HG03159 (cell line): Measurements from ENCODE around the gene EXOC4.
"Not testable (repeated sequence)": the region's sequence is repeated elsewhere in the genome, so short reads cannot be mapped to it uniquely, and the experiment has no call there.

Experiments
- ATAC-seq: cut with Tn5 transposase; IDR thresholded peaks from one replicate; pipeline ENCODE4 v1.9.1; 2021; ENCODE audit warnings: mild to moderate bottlenecking, moderate library complexity; ENCODE audit not compliant: unreplicated experiment

The EXOC4 gene

GRCh38 chr7:134046594-134047128 lies 793.8 kb downstream of the EXOC4 start:
- ATAC-seq, result no peak

- no peak for ATAC-seq
Measured at GRCh38 chr7:134047675-134048074, 794.8 kb downstream of the EXOC4 start.

GRCh38 chr7:134048166-134048565 lies 795.3 kb downstream of the EXOC4 start:
- no peak for ATAC-seq

- ATAC-seq, result no peak
Measured at GRCh38 chr7:134051020-134051419, 798.1 kb downstream of the EXOC4 start.

- ATAC-seq, result no peak
Measured at GRCh38 chr7:134056816-134057215, 803.9 kb downstream of the EXOC4 start.

GRCh38 chr7:134058521-134058920 lies 805.6 kb downstream of the EXOC4 start:
- no peak for ATAC-seq

- ATAC-seq, result no peak
Measured at GRCh38 chr7:134058980-134059379, 806.1 kb downstream of the EXOC4 start.

- ATAC-seq, result no peak
Measured at GRCh38 chr7:134059921-134060320, 807.0 kb downstream of the EXOC4 start.

GRCh38 chr7:134060874-134061273 lies 808.0 kb downstream of the EXOC4 start:
- no peak for ATAC-seq

GRCh38 chr7:134062460-134062859 lies 809.6 kb downstream of the EXOC4 start:
- ATAC-seq, result no peak

GRCh38 chr7:134065415-134065814 lies 812.5 kb downstream of the EXOC4 start:
- ATAC-seq, result no peak

- no peak for ATAC-seq
Measured at GRCh38 chr7:134067164-134067563, 814.3 kb downstream of the EXOC4 start.

GRCh38 chr7:134068670-134069069 lies 815.8 kb downstream of the EXOC4 start:
- ATAC-seq, result no peak

GRCh38 chr7:134069187-134069586 lies 816.3 kb downstream of the EXOC4 start:
- ATAC-seq, result no peak

GRCh38 chr7:134070673-134071072 lies 817.8 kb downstream of the EXOC4 start:
- ATAC-seq, result no peak

- ATAC-seq, result peak; percentile 92
Measured at GRCh38 chr7:134071355-134072331, 818.8 kb downstream of the EXOC4 start.

GRCh38 chr7:134073276-134073675 lies 820.4 kb downstream of the EXOC4 start:
- ATAC-seq, result no peak

- ATAC-seq, result no peak
Measured at GRCh38 chr7:134075799-134076198, 822.9 kb downstream of the EXOC4 start.

GRCh38 chr7:134077560-134077959 lies 824.7 kb downstream of the EXOC4 start:
- ATAC-seq, result not testable (repeated sequence)

- no peak for ATAC-seq
Measured at GRCh38 chr7:134078991-134079390, 826.1 kb downstream of the EXOC4 start.

- no peak for ATAC-seq
Measured at GRCh38 chr7:134081695-134082094, 828.8 kb downstream of the EXOC4 start.

- ATAC-seq, result no peak
Measured at GRCh38 chr7:134083766-134084487, 831.0 kb downstream of the EXOC4 start.
